Measurements from ENCODE around the gene NDUFA7. TPM values are rescaled to one million over a fixed set of nuclear protein-coding genes. Genes with fewer than 3 reads are reported as not detected.
A peak's percentile ranks its signal among the peaks of the same experiment; 100 is the strongest.

The NDUFA7 gene
- total RNA-seq, result 10 to 100 TPM in 1 of 4 donors, 1 to 10 TPM in 2, not detected in 1; 6.9 to 25.9 (median 8.8) TPM

DNA sequence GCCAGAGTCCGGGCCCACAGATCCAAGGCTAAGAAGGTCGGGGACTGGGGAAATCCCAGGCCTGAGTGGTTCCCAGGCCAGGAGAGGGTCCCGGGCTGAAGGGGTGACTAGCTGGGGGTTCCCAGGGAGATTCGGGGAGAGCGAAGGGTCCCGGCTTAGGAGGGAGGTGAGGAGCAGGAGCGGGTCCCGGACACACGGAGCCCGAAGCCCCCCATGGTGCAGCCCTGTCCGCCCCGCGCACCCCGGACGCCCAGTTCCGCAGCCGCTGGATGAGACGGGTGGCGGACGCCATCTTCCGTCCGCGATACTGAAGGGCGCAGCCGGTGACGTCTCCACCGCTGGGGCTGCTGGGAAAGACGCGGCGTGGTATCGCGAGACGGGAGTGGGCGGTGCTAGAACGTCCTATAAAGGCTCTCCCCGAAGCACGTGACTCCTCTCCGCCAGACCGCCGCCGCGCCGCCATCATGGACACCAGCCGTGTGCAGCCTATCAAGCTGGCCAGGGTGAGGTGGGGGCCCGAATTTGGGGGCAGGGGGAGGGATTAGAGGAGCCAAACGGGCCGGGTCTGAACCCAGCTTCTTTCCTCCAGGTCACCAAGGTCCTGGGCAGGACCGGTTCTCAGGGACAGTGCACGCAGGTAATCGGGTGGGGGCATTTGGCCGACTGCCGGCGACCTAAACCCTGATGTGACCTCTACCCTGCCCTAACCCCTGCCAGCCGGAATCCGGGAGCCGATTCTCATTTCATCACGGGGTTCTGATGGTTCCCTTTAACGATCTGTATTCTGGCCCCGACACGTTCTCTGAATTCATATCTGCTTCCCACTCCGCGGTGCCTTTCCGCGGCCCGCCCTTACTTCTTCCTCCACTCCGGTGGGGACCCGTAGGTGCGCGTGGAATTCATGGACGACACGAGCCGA, at the start of gene NDUFA7, which contains the start of gene RPS28:
Gene NDUFA7, minus strand, starts transcription at position 309 of the 919 bp plus-strand sequence. Its CDS starts 17 bp downstream, at position 292.
Gene RPS28, plus strand, starts transcription at position 430 of the 919 bp plus-strand sequence. Its CDS starts 35 bp downstream, at position 465.
- H3K36me3 ChIP-seq, result no peaks in the 10 kb centered on the region
- DNase-seq, result peak; percentile 98
- no peaks in the 10 kb centered on the region for H3K27me3 ChIP-seq
- no peaks in the 10 kb centered on the region for H3K9me3 ChIP-seq
- peak within 1 kb of the TSS; percentile 90 to 91 for H3K27ac ChIP-seq
- TF ChIP-seq, protein P1, sequence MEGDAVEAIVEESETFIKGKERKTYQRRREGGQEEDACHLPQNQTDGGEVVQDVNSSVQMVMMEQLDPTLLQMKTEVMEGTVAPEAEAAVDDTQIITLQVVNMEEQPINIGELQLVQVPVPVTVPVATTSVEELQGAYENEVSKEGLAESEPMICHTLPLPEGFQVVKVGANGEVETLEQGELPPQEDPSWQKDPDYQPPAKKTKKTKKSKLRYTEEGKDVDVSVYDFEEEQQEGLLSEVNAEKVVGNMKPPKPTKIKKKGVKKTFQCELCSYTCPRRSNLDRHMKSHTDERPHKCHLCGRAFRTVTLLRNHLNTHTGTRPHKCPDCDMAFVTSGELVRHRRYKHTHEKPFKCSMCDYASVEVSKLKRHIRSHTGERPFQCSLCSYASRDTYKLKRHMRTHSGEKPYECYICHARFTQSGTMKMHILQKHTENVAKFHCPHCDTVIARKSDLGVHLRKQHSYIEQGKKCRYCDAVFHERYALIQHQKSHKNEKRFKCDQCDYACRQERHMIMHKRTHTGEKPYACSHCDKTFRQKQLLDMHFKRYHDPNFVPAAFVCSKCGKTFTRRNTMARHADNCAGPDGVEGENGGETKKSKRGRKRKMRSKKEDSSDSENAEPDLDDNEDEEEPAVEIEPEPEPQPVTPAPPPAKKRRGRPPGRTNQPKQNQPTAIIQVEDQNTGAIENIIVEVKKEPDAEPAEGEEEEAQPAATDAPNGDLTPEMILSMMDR (IDR thresholded peaks at IDR 0.05), result peak; percentile 28 to 75 (median 52)
- TF ChIP-seq POLR2A (IDR thresholded peaks at IDR 0.05), result peak; percentile 88 to 94
- peak within 1 kb of the TSS; percentile 83 to 92 for H3K4me3 ChIP-seq
- intact Hi-C loops (cut with DNase I; ENCODE audit: low total_unique reads), result no loop called here
- H3K4me1 ChIP-seq, result peaks cover 0 to 11% of the 10 kb centered on the region in 2 donors

DNA sequence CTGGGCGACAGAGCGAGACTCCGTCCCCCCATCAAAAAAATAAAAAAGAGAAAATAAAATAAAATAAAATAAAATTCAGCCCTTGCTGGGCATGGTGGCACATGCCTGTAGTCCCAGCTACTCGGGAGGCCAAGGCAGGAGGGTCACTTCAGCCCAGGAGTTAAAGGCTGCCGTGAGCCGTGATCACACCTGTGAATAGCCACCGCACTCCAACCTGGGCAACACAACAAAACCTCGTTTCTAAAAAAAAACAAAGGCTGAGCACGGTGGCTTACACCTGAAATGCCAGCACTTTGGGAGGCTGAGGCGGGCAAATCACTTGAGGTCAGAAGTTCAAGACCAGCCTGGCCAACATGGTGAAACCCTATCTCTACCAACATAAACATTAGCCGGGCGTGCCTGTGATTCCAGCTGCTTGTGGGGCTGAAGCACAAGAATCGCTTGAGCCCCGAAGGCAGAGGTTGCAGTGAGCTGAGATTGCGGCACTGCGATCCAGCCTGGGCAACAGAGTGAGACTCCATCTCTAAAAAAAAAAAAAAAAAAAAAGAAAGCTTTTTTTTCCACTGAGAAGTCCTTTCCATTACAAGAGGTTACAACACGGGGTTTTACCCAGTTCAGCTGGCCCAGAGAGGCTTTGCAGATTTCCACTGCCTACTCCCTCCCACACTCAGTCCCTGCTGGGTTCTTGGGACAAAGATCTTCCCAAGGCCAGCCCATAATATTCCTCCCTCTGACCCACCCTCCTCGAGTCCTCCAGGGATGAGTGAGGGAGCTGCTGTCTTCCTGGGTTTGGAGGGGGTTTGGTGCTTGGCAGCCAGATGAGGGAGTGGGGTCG, 49.2 kb upstream of the NDUFA7 start:
- TF ChIP-seq POLR2A (IDR thresholded peaks at IDR 0.05), result no peak
- TF ChIP-seq, protein P1 (IDR thresholded peaks at IDR 0.05), result no peak
- no peak for DNase-seq
- Histone ChIP-seq H3K4me1 (no peaks in the 10 kb centered on the region), H3K27me3 (no peaks in the 10 kb centered on the region), H3K27ac (no peak overlapping the region), H3K9me3 (no peaks in the 10 kb centered on the region), H3K4me3 (no peak overlapping the region), H3K36me3 (no peaks in the 10 kb centered on the region)
- intact Hi-C loops (cut with DNase I; ENCODE audit: low total_unique reads), result no loop called here

DNA sequence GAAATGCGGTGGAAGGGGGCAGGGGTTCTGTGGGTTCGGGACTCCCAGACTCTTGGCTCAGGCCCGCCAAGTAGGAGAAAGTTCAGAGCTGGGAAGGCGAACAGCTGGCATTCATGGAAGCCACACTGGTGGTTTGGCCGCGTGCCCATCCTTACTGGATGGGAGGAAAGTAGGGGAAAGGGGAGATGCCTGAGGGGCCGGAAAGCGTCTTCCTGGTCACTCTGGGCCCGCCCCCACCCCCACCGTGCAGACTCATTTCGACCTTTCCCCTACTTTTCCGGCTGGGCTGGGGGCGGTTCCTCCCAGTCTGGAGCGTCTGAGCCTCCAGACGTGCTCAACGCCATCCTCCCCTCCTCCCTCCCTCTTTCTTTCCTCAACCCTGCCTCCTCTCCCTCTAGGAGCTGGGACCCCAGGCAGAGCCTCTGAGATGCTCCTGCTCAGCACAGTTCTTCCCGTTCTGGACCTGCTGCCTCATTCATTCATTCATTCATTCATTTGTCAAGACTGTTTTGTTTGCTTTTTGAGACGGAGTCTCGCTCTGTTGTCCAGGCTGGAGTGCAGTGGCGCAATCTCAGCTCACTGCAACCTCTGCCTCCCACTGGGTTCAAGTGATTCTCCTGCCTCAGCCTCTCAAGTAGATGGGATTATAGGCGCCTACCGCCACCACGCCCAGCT, 46.3 kb upstream of the NDUFA7 start:
- Histone ChIP-seq H3K4me1 (peaks cover 0 to 6% of the 10 kb centered on the region in 2 donors), H3K36me3 (no peaks in the 10 kb centered on the region), H3K27ac (peak overlapping the region; percentile 10 to 72), H3K4me3 (peak overlapping the region; percentile 0 to 8), H3K9me3 (no peaks in the 10 kb centered on the region), H3K27me3 (no peaks in the 10 kb centered on the region)
- peak; percentile 85 to 91 for DNase-seq
- intact Hi-C loops (cut with DNase I; ENCODE audit: low total_unique reads), result no loop called here
- TF ChIP-seq POLR2A (IDR thresholded peaks at IDR 0.05), result peak in 1 of 2 donors; percentile 23
- TF ChIP-seq, protein P1 (IDR thresholded peaks at IDR 0.05), result no peak

DNA sequence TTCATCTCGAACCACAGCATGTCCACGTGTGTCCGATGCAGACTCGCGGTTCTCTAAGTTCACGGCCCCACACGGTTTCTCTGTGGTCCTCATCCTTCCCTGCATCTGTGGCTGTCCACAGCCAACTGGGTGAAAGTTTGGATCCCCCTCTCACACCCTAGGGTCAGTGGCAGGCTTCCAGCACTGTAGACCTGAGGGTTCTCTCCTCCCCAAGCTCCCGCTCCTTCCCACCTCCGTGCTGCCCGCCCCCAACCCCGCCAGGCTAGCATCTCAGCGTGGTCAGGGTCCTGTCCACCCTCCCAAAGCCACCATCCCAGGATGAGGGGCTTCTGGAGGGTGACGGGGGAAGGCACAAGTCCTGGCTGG, 45.8 kb upstream of the NDUFA7 start:
- H3K36me3 ChIP-seq, result no peaks in the 10 kb centered on the region
- peaks cover 0 to 6% of the 10 kb centered on the region in 2 donors for H3K4me1 ChIP-seq
- peak; percentile 59 to 74 for DNase-seq
- intact Hi-C loops (cut with DNase I; ENCODE audit: low total_unique reads), result no loop called here
- no peak for TF ChIP-seq POLR2A (IDR thresholded peaks at IDR 0.05)
- TF ChIP-seq, protein P1 (IDR thresholded peaks at IDR 0.05), result no peak
- H3K27ac ChIP-seq, result peak overlapping the region; percentile 10 to 72
- H3K4me3 ChIP-seq, result peak overlapping the region; percentile 0 to 8
- no peaks in the 10 kb centered on the region for H3K27me3 ChIP-seq
- no peaks in the 10 kb centered on the region for H3K9me3 ChIP-seq
